HG03571 (cell line): Measurements from ENCODE around the gene SIK2.

Experiments used
- ATAC-seq: cut with Tn5 transposase; IDR thresholded peaks from one replicate; pipeline ENCODE4 v1.9.1; 2021; ENCODE audit not compliant: unreplicated experiment

Gene SIK2

DNA sequence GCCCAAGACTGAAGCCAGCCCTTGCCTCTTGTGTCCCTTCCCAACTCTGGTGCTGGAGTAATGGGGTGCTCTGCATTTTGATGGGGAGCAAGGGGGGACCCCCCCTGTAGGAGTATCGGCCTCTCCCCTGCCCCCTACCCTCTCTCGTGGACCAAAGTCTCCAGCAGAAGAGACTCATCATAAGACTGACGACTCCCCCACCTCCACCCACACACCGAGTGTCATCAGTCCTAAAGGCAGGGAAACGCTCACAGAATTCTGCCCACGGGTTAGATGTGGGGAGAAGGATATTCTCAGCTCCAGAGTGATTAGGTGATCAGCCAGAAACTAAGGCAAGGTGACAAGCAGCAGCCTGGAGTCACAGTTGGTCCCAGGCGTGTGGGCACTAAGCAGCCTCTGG, 125.2 kb downstream of the SIK2 start:
- ATAC-seq = no peak

- no peak for ATAC-seq
Observed at GRCh38 chr11:111729071-111729830, 127.0 kb downstream of the SIK2 start.

GRCh38 chr11:111729831-111730311, 127.6 kb downstream of the SIK2 start:
- ATAC-seq = no peak

- ATAC-seq = no peak
Observed at GRCh38 chr11:111730871-111731591, 128.8 kb downstream of the SIK2 start.

DNA sequence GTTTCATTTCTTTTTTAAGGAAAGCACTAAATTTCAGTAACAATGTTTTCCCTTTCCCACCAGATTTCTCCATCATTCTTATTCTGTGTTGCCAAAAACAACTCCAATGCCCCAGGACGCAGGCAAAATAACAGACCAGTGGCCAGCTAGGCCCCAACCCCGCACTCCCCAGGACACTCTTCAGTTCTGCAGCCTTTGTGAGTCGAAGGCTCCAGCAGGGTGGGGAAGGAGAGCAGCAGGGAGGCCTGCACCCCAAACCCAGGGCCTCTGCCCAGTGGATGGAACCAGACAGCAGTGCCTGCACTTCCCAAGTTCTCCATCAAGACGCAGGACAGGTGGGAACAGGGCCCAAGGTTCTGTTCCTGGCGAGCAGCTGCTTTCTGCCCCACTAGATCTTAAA, 129.6 kb downstream of the SIK2 start:
- ATAC-seq = no peak

- ATAC-seq = no peak
Observed at GRCh38 chr11:111733016-111733415, 130.8 kb downstream of the SIK2 start.

GRCh38 chr11:111733611-111734088, 131.4 kb downstream of the SIK2 start:
- ATAC-seq = no peak

- no peak for ATAC-seq
Observed at GRCh38 chr11:111734101-111734953, 132.1 kb downstream of the SIK2 start.

GRCh38 chr11:111734954-111735261, 132.7 kb downstream of the SIK2 start:
- no peak for ATAC-seq

GRCh38 chr11:111735262-111736116, 133.2 kb downstream of the SIK2 start:
- ATAC-seq = no peak

DNA sequence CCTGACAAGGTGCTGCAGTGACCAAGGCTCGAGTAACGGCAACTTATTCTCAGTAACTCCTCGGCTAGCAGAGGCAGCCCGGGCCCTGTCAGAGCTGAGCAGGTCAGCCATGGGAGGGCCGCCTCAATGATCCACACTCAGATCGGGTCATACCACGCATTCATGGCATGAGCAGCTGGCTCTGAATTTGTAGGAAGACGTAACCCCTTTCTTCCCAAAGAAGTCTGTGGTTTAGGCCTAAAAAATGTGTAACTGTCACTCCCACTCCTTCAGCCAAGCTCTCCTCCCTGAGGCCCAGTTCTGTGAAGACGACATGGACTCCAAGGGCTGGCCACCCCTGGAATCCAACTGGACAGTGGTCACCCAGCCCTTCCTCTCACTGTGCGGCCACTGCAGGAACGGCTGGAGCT, 133.9 kb downstream of the SIK2 start:
- ATAC-seq = no peak

- ATAC-seq = no peak
Observed at GRCh38 chr11:111736621-111737443, 134.6 kb downstream of the SIK2 start.

DNA sequence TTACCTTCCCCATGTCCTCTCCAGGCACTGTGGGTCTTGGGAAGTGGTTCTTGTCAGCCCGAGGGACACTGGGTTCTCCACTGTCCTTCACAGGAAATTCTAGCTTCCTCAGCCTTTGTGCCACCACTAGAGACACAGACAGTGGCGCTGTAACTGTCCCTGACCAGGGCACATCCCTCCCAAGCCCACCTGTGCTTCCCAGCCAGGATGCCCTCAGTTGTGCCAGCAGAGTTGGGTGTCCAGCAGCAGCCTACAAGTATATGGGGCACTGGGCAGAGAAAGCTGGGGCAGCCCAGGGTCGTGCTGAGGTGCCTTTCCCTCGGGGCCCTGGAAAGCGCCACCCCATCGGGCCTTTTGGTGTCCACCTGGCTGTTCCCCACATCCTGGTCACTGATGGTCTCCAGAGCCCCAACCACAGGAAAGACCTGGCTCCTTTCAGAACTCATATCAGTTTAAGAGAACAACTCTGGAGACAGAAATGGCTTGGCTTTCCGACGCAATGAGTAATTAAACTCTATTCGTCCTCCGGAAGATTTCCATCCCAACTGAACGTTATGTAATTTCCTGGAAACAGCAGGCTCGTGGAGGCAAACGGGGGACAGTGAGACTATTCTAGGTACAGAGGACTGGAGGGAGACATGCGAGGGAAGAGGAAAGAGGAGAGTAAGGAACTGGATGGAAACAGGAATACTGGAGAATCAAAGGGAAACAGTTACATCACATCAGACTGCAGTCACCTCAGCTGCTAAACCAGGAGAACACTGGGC, 135.4 kb downstream of the SIK2 start:
- no peak for ATAC-seq

- ATAC-seq = no peak
Observed at GRCh38 chr11:111739299-111739698, 137.1 kb downstream of the SIK2 start.

DNA sequence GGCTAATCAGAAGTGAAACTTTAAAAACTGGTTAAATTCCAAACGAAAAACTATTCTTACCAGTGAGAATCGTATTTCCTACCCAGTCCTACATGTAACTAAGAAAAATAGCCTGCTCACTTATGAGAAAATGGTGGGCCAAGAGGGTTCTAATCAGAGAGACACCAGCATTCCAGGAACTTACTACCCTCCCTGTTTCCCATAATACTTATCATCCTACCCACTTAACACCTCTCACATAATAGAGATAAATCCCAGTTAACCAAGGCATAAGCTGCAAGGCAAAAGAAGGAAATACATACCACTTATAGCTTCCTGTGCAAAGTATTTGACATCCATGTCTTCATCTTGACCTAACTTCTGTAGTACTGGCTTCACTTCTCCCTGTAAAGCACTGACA, 139.5 kb downstream of the SIK2 start:
- no peak for ATAC-seq

DNA sequence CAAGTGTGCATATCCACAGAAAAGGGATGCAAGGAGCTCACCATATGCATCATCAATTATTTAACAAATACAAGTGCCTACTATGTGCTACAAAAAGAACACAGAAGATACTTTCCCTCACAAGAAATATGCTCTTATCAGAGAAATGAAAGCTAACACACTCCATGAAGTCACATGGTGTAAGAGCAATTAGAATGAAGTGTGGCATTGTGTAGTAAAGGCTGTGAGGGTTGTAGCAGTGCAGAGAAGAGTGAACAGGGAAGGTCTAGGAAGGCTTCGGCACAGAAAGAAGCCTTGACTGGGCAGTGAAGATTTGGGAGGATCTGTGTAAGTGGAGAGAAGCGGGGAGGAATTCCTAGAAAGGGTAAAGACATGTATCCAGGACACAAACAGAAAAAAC, 141.5 kb downstream of the SIK2 start:
- no peak for ATAC-seq

- no peak for ATAC-seq
Observed at GRCh38 chr11:111745719-111746504, 143.7 kb downstream of the SIK2 start.
